Upper lobe of left lung (tissue), 4 donors: ENCODE measurements around the gene KIDINS220.

ENCODE experiments used
- POLR2A ChIP-seq, 4 donors: fragments of 450-650 bp; IDR thresholded peaks; one replicate each; pipeline ENCODE4 v1.5.1; 2016 to 2017; ENCODE audit warnings: antibody characterized with exemption in 4 of 4, mild to moderate bottlenecking in 2 of 4
- POLR2AphosphoS5 ChIP-seq, 2 donors: sonication (generic); formaldehyde crosslinking; IDR thresholded peaks; one replicate each; pipeline ENCODE4 v1.5.1; 2017; ENCODE audit warnings: antibody characterized with exemption in 2 of 2

GRCh38 chr2:8797682-8798081 lies 39.7 kb downstream of the KIDINS220 start:
- TF ChIP-seq POLR2AphosphoS5 (IDR thresholded peaks at IDR 0.05) (no peak), POLR2A (IDR thresholded peaks at IDR 0.05) (no peak)
